Activated CD8-positive, alpha-beta T cell treated with anti-CD3 and anti-CD28 coated beads for 36 hours (primary cell): ENCODE measurements around the gene CMTR2. TPM values are rescaled to one million over a fixed set of nuclear protein-coding genes. Genes with fewer than 3 reads are reported as not detected.
"Not testable (repeated sequence)": the region's sequence is repeated elsewhere in the genome, so short reads cannot be mapped to it uniquely, and the experiment has no call there.

Experiments
- ATAC-seq: fragments of 200-7000 bp; cut with Tn5 transposase; one replicate; pipeline ENCODE4 v1.10.0; 2021; ENCODE audit warnings: mild to moderate bottlenecking, moderate library complexity
- CTCF ChIA-PET: fragments of 350-600 bp; sonication (Branson Sonifier 250); formaldehyde crosslinking; loops from one replicate; lab custom pipeline; 2021; ENCODE audit warnings: antibody characterized with exemption; lab: Charles Lee
- POLR2A ChIA-PET: fragments of 350-600 bp; sonication (Branson Sonifier 250); formaldehyde crosslinking; loops from one replicate; lab custom pipeline; 2021; ENCODE audit warnings: antibody characterized with exemption; lab: Charles Lee
- DNase-seq: peaks from one replicate; pipeline ENCODE4 v3.0.0-alpha.2; 2020
- H3K27ac Mint-ChIP-seq: one replicate; pipeline ENCODE4 v1.8.0; 2021; ENCODE audit warnings: mild to moderate bottlenecking, mixed read lengths
- H3K27me3 Mint-ChIP-seq: one replicate; pipeline ENCODE4 v1.8.0; 2021; ENCODE audit warnings: mixed read lengths
- H3K36me3 Mint-ChIP-seq: one replicate; pipeline ENCODE4 v1.8.0; 2021; ENCODE audit warnings: low read depth, mixed read lengths
- H3K4me1 Mint-ChIP-seq: one replicate; pipeline ENCODE4 v1.8.0; 2021; ENCODE audit warnings: low read depth, mixed read lengths
- H3K4me3 Mint-ChIP-seq: one replicate; pipeline ENCODE4 v1.8.0; 2021; ENCODE audit warnings: mild to moderate bottlenecking, moderate library complexity, mixed read lengths
- H3K9me3 Mint-ChIP-seq: one replicate; pipeline ENCODE4 v1.8.0; 2021; ENCODE audit warnings: mixed read lengths
- CTCF ChIP-seq: fragments of 200-600 bp; IDR thresholded peaks from one replicate; pipeline ENCODE4 v1.8.0; 2022; ENCODE audit warnings: antibody characterized with exemption, mild to moderate bottlenecking
- intact Hi-C: fragments of 100-400 bp; cut with micrococcal nuclease; formaldehyde crosslinking; loops from one replicate; pipeline ENCODE4 v1.10.0; 2022
- total RNA-seq, 2 experiments: library from RNA; stranded (reverse); gene quantifications; one replicate each; pipeline ENCODE4 v1.2.3, GENCODE V29; 2021

The CMTR2 gene
- total RNA-seq, 2 experiments from 2014 or later, result 16.6 to 19.3 TPM

- ATAC-seq, result no peak
- Mint-ChIP-seq H3K27me3 (peaks cover 20% of the 10 kb centered on the region), H3K36me3 (no peaks in the 10 kb centered on the region), H3K9me3 (no peaks in the 10 kb centered on the region), H3K4me1 (no peaks in the 10 kb centered on the region), H3K27ac (no peak overlapping the region), H3K4me3 (no peak overlapping the region)
- ChIA-PET CTCF (interaction anchor here (3.2 kb wide), 1 partner anchor 17 kb away, joined by 15 read pairs; no protein-coding TSS in a partner anchor), POLR2A (no interaction called here)
- no peak for TF ChIP-seq CTCF
- intact Hi-C loops, result no loop called here
- no peak for DNase-seq
Measured at GRCh38 chr16:71293919-71294318, 4.7 kb upstream of the CMTR2 start.

- peaks cover 12% of the 10 kb centered on the region for H3K4me1 Mint-ChIP-seq
- CTCF ChIA-PET, result interaction anchor here (3.2 kb wide), 1 partner anchor 19 kb away, joined by 15 read pairs; no protein-coding TSS in a partner anchor
- intact Hi-C loops, H3K4me3 Mint-ChIP-seq, DNase-seq, ATAC-seq, POLR2A ChIA-PET, H3K9me3 Mint-ChIP-seq, H3K27ac Mint-ChIP-seq: not testable (repeated sequence)
- peaks cover 16% of the 10 kb centered on the region for H3K36me3 Mint-ChIP-seq
- peaks cover 20% of the 10 kb centered on the region for H3K27me3 Mint-ChIP-seq
Measured at GRCh38 chr16:71292095-71292494, 2.9 kb upstream of the CMTR2 start.

- DNase-seq (no peak), ATAC-seq (no peak)
- intact Hi-C loops, result no loop called here
- Mint-ChIP-seq H3K27me3 (peaks cover 18% of the 10 kb centered on the region), H3K4me1 (peaks cover 14% of the 10 kb centered on the region), H3K4me3 (peak overlapping the region; percentile 90), H3K9me3 (peaks cover 9% of the 10 kb centered on the region), H3K36me3 (peaks cover 40% of the 10 kb centered on the region), H3K27ac (peak overlapping the region; percentile 93)
- ChIA-PET POLR2A (interaction anchor here (1.5 kb wide), 1 partner anchor 17 kb away, joined by 3 read pairs; no protein-coding TSS in a partner anchor), CTCF (no interaction called here)
- TF ChIP-seq CTCF, result no peak
Measured at GRCh38 chr16:71289732-71290062, 495 bp upstream of the CMTR2 start.

- intact Hi-C loops, result no loop called here
- peak overlapping the region; percentile 93 for H3K27ac Mint-ChIP-seq
- peaks cover 19% of the 10 kb centered on the region for H3K9me3 Mint-ChIP-seq
- H3K4me3 Mint-ChIP-seq, result peak overlapping the region; percentile 90
- H3K4me1 Mint-ChIP-seq, result peaks cover 18% of the 10 kb centered on the region
- ATAC-seq, result no peak
- H3K36me3 Mint-ChIP-seq, result peaks cover 52% of the 10 kb centered on the region
- DNase-seq, result no peak
- peaks cover 18% of the 10 kb centered on the region for H3K27me3 Mint-ChIP-seq
- ChIA-PET POLR2A (interaction anchor here (0.6 to 1.5 kb wide), 2 partner anchors 16 to 523 kb away, joined by 3 read pairs; no protein-coding TSS in a partner anchor), CTCF (interaction anchor here (0.6 to 1.6 kb wide), 3 partner anchors 10 to 40 kb away, joined by 3 to 5 read pairs (median 4); no protein-coding TSS in a partner anchor)
- TF ChIP-seq CTCF, result no peak
Measured at GRCh38 chr16:71288570-71288889, 672 bp downstream of the CMTR2 start.

- ChIA-PET POLR2A (no interaction called here), CTCF (interaction anchor here (1.5 to 1.6 kb wide), 3 partner anchors 9 to 323 kb away, joined by 4 to 5 read pairs (median 5); no protein-coding TSS in a partner anchor)
- no peak for ATAC-seq
- H3K9me3 Mint-ChIP-seq, result peaks cover 20% of the 10 kb centered on the region
- H3K27ac Mint-ChIP-seq, result peak overlapping the region; percentile 93
- DNase-seq, result no peak
- no peak for TF ChIP-seq CTCF
- H3K36me3 Mint-ChIP-seq, result peaks cover 58% of the 10 kb centered on the region
- intact Hi-C loops, result no loop called here
- peaks cover 15% of the 10 kb centered on the region for H3K27me3 Mint-ChIP-seq
- H3K4me1 Mint-ChIP-seq, result peaks cover 19% of the 10 kb centered on the region
- H3K4me3 Mint-ChIP-seq, result peak overlapping the region; percentile 90
Measured at GRCh38 chr16:71287911-71288310, 1.3 kb downstream of the CMTR2 start.
